DLD1 (cell line): Measurements from ENCODE around the gene TUNAR.

Experiments
- in situ Hi-C: cut with HindIII; loops from 2 replicates; pipeline ENCODE4 v1.10.0; 2017; ENCODE audit warnings: low sequenced_read_pairs

Gene TUNAR

GRCh38 chr14:95871531-95871930 is 5.1 kb upstream of the TUNAR start:
- in situ Hi-C loops = no loop called here

DNA sequence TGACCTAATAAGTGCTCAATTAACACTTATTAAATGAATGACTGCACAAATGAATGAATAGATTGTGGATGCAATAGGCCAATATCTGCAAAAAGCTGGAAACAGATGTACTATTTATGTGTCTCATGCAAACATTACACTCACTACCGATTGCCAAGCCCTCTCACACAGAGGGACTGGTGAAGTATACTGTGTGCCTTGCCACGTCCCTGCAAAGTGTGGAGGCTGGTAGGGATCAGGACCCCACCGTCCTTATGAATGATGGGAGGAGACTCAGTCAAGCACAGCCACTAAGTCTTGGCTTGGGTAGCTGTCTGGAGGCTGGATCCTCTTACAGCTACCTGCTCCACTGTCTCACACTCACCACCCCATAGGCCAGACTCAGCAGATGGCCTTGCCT is 3.9 kb upstream of the TUNAR start:
- in situ Hi-C loops = no loop called here

DNA sequence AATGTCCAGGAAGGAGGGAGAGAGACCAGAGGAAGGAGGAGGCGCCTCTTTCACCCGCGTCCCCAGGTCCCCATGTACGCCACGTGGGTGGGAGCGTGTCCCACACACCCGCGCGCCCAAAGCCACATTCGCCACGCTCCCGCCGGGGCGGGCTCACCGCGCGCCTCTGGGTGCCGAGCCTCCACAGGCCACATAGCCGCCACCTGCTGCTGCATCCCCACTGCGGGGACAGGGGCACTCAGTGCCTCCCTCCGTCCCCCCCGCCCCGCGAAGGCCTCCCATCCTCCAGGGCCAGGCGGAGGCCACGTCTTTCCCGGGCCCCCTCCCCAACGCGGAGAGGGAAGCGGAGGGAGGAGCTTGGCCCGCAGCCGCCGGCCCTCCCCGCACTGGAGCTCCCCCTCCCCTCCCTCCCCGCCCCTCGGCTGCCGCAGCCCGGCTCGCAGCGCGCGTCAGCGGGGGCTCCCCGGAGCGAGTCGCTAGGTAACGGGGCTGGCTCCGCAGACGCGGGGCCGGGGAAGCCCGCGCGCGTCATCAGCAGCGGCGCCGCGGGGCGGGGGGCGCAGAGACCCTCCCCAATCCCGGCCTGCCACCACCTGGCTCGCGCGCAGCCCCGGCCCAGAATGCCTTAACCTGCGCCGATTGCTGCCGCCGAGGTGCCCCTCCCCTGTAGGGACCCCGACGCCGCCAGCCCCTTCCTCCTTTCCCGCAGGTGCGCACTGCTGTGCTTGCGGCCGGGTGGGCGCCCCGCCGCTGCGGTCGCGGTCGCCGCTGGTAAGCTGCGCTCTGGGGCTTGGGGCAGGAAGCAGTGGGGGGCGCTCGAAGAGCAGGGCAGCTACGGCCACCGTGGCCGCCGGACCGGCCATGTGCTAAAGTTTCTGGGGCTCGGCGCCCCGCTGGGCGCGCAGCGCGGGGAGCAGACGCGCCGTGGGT is 536 bp upstream of the TUNAR start:
- in situ Hi-C loops = no loop called here

DNA sequence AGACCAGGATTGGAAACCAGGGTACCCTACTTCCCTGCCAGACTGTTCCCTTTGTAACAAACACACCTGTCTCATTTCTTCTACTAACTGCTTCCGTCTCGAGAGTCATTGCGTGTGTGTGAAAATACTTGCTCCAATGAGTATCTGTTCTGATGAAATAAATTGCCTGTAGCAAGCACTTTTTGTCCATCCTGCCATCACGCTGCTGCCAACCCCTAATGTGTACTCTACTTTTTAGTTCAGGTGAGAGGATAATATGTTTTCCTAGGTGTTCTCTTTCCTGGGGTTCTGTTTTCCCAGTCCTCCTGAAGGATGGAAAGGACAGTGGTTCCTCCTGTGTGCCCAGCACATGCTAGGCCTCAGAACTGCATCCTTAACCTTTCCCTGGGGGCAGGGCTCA is 1.0 kb downstream of the TUNAR start:
- in situ Hi-C loops = no loop called here

DNA sequence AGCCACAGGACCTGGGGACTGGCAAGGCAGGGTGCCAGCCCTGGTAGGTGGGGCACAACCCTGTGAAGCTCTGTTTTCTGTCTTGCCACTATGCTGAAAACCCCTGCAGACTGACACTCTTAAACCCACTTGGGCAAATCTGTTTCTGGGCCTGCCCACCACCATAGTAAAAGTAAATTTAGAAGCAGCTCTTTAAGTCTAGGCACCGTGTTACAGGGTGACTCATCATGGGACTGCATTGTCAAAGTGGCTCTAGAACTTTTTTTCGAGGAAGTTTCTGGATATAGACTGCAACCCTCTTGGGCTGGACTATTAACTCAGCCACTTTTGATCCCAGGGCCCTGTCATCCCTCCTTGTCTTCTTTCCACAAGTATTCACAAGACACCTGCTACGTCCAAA is 7.7 kb downstream of the TUNAR start:
- in situ Hi-C loops = no loop called here

- in situ Hi-C loops = no loop called here
Observed at GRCh38 chr14:95885278-95885677, 8.6 kb downstream of the TUNAR start.

- in situ Hi-C loops = no loop called here
Observed at GRCh38 chr14:95885866-95886265, 9.2 kb downstream of the TUNAR start.

DNA sequence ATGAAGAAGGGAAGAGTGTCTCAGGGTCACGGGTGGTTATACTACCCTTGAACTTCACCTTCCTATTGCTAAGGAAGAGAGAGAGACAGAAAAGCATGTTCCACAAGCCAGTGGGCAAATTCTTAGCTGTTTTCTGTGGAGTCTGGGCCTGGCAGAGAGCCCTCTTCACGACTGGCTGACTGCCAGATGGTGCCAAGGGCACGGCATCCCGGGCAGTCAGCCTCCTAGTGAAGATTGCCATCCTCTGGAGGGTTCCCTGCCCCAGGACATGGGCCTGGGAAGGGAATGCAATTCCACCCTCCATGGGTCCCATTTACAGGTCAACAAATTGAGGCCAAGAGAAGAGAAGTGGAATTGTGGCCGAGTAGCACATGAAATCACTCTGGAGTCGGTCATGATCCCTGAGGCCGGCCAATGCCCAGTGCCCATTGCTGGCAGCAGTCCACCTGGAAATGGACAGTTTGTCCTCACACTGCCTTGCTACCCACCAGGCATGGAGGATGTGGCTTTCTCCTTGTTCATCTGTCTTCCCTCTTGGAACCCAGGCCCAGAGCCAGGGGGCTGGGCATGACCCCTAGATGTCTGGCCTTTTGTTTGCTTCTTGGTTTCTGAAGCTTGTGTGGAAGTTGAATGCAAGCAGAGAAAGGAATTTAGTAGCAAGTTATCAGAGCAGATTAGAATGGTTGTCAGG is 9.9 kb downstream of the TUNAR start:
- in situ Hi-C loops = no loop called here

- in situ Hi-C loops = no loop called here
Observed at GRCh38 chr14:95887351-95887750, 10.7 kb downstream of the TUNAR start.

GRCh38 chr14:95889236-95889979 is 12.8 kb downstream of the TUNAR start:
- in situ Hi-C loops = no loop called here

DNA sequence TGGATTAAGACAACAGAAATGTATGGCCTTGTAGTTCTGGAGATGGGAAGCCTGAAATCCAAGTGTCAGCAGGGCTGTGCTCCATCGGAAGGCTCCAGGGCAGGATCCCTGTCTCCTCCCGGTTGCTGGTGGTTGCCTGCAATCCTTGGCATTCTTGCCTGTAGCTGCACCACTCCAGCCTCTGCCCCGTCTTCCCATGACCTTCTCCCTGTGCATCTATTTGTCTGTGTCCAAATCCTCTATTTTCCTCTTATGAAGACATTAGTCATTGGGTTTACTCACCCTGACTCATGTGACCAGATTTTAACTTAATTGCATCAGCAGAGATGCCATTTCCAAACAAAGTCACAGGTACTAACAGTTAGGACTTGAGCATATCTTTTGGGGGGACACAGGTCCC is 15.1 kb downstream of the TUNAR start:
- in situ Hi-C loops = no loop called here

DNA sequence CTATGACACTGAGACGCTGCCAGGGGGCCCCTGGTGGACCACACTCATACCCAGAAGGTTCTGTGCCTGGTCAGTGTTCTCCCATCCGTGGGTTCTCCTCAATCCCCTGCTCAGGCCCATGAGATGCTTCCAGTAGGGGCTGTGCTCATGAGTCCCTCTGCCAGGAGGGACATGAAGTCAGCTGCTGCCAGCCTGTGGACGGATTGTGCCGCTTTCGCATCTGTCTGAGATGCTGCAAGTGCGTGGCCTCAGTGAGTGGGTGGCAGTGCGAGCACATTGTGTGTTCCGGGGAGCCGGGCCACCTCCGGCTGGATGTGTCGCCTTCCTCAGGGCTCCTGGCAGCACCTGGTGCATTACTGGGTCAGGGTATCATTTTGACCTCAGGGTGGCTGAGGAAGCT is 15.5 kb downstream of the TUNAR start:
- in situ Hi-C loops = no loop called here

DNA sequence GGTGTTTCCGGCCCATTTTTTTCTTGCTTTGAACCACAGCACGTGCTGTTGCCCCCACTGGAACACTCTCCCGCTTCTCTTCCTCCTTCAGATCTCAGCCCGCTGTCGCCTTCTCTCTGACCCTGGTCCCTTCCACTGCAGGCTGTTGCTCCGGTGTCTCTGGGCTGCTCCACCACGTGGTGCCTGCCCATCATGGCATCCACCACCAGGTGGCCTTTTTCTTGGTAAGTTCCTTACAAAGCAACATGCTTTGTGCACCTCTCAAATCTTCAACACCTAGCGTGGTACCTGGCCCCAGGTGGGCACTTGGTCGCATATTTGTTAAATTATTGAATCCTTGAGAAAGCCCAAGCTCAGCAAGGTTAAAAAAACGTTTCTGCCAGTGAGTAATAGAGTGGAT is 19.1 kb downstream of the TUNAR start:
- in situ Hi-C loops = no loop called here

- in situ Hi-C loops = no loop called here
Observed at GRCh38 chr14:95896498-95897135, 20.0 kb downstream of the TUNAR start.

DNA sequence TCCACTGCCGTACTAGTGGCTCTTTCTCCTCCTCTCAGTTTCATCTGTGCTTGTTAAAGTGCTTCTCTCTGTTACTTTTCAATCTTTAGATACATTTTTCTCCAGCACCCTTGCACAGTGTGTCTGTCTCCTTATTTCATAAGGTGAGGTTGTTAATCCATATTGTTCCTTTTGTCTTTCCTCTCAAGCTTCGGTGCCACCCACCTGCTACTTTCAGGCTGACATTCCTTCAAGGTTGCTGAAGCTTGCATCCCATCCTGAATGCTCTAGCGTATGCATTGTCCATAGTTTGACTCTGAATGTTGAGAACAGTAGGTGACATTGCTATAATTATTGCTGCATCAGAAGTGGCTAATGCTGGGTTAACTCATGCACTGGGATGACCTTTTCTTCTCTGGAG is 20.6 kb downstream of the TUNAR start:
- in situ Hi-C loops = no loop called here

DNA sequence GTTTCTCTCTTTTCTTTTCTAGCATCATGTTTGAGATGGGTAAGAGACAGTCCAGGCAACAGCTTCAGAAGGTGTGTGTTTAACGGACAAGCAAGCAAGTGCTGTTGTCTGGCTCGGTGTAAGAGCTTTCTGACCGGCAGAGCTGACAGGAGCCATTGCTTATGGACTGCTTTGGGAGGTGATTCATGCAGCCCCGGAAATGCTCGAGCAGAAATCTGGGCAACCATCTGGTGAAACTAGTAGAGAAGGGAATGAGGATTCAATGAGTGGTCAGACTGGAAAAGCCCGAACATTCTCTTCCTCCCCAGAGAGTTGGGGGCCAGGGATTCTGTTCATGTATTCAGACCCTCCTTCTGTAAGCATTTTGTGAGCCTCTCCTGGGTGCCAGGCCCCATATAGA is 24.4 kb downstream of the TUNAR start:
- in situ Hi-C loops = no loop called here

DNA sequence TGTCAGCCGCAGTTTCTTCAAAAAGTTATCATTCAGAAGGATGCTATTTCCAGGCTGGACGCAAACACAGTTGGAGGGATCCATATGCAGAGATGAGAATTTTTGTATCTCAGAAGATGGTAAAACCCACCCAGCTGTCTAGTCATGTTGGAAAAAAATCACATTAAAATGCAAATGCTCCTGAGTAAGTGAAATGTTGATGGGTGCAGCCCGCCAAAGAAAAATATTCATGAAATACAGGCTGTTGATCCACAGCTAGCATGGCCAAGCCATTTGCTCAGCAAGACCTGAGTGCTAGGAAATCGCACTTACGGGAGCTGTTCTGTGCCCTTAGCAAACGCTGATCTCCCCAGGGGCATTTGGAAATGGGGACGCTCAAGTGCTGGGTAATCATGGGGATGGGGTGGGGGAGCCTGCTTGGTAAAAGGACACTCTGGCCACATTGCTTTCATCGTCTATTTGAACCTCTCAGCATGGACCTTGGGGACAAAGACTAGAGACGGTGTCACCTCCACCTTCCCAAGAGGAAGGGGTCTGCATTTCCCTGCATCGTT is 25.7 kb downstream of the TUNAR start:
- in situ Hi-C loops = no loop called here

GRCh38 chr14:95903165-95903564 is 26.5 kb downstream of the TUNAR start:
- in situ Hi-C loops = no loop called here

- in situ Hi-C loops = no loop called here
Observed at GRCh38 chr14:95903616-95904107, 27.0 kb downstream of the TUNAR start.

DNA sequence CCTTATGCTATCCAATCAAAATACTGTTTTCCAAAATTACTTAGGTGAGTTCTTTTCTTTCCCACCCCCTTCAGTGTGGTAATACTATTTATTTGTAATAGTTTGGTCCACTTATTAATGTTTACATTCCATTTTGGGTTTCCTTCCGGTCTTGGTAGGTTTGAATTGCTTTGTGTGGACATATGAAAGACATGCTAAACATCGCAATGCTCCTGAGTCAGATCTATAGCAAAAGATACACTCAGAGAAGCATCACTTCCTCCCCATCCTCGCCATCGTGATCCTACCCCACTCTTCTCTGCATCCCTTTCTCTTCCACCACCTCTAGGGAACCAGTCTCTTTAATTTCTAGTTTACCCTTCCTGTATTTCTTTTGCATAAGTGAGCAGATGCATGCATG is 30.0 kb downstream of the TUNAR start:
- in situ Hi-C loops = no loop called here

- in situ Hi-C loops = no loop called here
Observed at GRCh38 chr14:95910628-95911027, 34.0 kb downstream of the TUNAR start.
